ENCODE measurements around the gene EMC9. TPM values are rescaled to one million over a fixed set of nuclear protein-coding genes. Genes with fewer than 3 reads are reported as not detected.

EMC9 gene
- polyA plus RNA-seq, 6 donors from 2014 or later, result 5.9 to 15.3 (median 9.2) TPM

GRCh38 chr14:24100982-24101494, 40.4 kb downstream of the EMC9 start:
- H3K27me3 Mint-ChIP-seq, result no peaks in the 10 kb centered on the region
- peaks cover 14 to 31% of the 10 kb centered on the region in 2 donors for H3K36me3 Mint-ChIP-seq
- H3K4me3 Mint-ChIP-seq, result peak overlapping the region in 1 of 8 donors; percentile 29
- peak overlapping the region in 1 of 6 donors; percentile 47 for H3K27ac Mint-ChIP-seq
- H3K4me1 Mint-ChIP-seq, result peaks cover 10 to 15% (median 14%) of the 10 kb centered on the region in 3 donors
- H3K9me3 Mint-ChIP-seq, result peaks cover 0 to 2% (median 0%) of the 10 kb centered on the region in 7 donors
- ATAC-seq (ENCODE audit: low read depth in 2 of 2) (no peak), DNase-seq (no peak)

DNA sequence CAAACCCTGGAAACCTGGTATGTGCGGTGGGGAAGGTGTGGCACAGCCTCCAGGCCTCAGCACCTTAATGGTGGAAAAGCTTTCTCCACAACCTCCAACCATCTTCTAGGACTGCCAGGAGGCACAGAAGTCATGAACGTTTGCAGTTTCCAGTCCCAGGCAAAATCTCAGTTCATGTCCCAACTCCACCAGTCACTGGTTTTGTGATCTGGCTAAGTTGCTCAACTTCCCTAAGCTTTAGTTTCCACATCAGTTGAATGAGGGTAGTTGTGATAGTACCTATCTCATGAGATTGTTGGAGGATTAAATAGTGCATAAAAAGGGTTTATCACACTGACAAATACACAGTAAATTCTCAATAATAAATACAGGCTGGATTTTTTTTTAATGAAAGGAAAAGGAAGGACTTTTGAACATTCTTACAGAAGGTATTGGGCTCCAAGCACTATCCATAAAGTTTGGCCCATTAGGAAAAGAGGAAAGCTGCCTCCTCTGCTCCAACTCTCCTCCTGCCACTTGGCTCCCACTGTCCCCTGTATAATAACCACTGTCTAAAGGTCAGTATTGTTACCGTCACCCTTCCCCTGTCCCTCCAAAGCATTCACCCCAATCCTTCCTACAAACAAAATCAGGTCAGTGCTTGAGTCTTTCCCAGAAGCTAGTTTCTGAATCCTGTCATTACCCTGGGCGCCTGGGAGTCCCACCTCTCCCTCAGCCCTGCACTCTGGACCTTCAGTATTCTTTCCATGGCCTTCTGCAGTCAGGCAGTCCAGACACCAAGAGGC, 41.0 kb downstream of the EMC9 start:
- Mint-ChIP-seq H3K4me3 (no peak overlapping the region), H3K4me1 (peaks cover 14 to 21% (median 20%) of the 10 kb centered on the region in 3 donors), H3K27ac (peak overlapping the region in 1 of 6 donors; percentile 30), H3K27me3 (no peaks in the 10 kb centered on the region), H3K9me3 (peaks cover 0 to 2% (median 0%) of the 10 kb centered on the region in 7 donors), H3K36me3 (peaks cover 14 to 31% of the 10 kb centered on the region in 2 donors)
- ATAC-seq (ENCODE audit: low read depth in 2 of 2), result no peak
- DNase-seq, result no peak

DNA sequence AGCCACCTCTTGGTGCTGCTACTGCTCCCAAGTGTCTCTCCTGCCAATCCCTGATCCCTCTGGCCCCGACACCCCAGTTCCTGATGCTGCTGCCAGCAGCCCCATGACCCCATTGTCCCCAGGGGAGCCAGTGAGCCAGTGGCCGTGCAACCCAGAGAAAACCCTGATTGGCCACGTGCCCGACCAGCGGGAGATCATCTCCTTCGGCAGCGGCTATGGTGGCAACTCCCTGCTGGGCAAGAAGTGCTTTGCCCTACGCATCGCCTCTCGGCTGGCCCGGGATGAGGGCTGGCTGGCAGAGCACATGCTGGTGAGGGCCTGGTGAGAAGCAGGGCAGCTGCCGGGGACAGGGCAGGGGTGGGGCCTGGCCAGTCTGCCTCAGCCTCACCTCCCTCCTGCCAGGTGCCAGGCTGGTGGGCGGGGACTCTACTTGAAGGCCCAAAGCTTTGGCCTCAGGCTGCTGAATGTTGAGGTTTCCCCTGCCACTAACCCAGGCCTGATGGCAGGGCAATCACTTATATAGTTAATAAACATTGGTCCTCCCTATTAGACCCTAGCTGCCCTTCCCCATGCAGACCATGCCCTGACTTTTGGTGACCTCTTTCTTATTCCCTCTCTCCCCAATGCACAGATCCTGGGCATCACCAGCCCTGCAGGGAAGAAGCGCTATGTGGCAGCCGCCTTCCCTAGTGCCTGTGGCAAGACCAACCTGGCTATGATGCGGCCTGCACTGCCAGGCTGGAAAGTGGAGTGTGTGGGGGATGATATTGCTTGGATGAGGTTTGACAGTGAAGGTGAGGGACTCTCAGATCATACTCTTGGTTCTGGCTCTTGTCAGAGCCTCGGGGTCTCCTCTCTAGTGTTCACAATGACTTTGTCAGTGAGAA, 42.2 kb downstream of the EMC9 start:
- H3K4me3 Mint-ChIP-seq, result peak overlapping the region in 2 of 8 donors; percentile 56 to 61

GRCh38 chr14:24098229-24098926, 43.0 kb downstream of the EMC9 start:
- peaks cover 0 to 22% of the 10 kb centered on the region in 2 donors for H3K36me3 Mint-ChIP-seq
- no peaks in the 10 kb centered on the region for H3K9me3 Mint-ChIP-seq
- DNase-seq, result no peak
- no peaks in the 10 kb centered on the region for H3K27me3 Mint-ChIP-seq
- peaks cover 24 to 35% (median 32%) of the 10 kb centered on the region in 3 donors for H3K4me1 Mint-ChIP-seq
- peak overlapping the region in 1 of 8 donors; percentile 61 for H3K4me3 Mint-ChIP-seq
- peak overlapping the region in 2 of 6 donors; percentile 65 to 78 for H3K27ac Mint-ChIP-seq
- ATAC-seq (ENCODE audit: low read depth in 2 of 2), result no peak

More for the DNA sequence above, 42.2 kb downstream of the EMC9 start:
- H3K4me1 Mint-ChIP-seq, result peaks cover 20 to 31% (median 27%) of the 10 kb centered on the region in 3 donors
- peaks cover 6 to 29% of the 10 kb centered on the region in 2 donors for H3K36me3 Mint-ChIP-seq
- ATAC-seq (ENCODE audit: low read depth in 2 of 2) (no peak), DNase-seq (no peak)
- no peaks in the 10 kb centered on the region for H3K9me3 Mint-ChIP-seq
- no peak overlapping the region for H3K27ac Mint-ChIP-seq
- H3K27me3 Mint-ChIP-seq, result no peaks in the 10 kb centered on the region

- peak overlapping the region in 4 of 6 donors; percentile 18 to 69 (median 56) for H3K27ac Mint-ChIP-seq
- peak overlapping the region; percentile 36 to 82 (median 58) for H3K4me3 Mint-ChIP-seq
- DNase-seq (no peak), ATAC-seq (ENCODE audit: low read depth in 2 of 2) (no peak)
- no peaks in the 10 kb centered on the region for H3K9me3 Mint-ChIP-seq
- H3K4me1 Mint-ChIP-seq, result peaks cover 26 to 46% (median 37%) of the 10 kb centered on the region in 3 donors
- peaks cover 0 to 14% of the 10 kb centered on the region in 2 donors for H3K36me3 Mint-ChIP-seq
- no peaks in the 10 kb centered on the region for H3K27me3 Mint-ChIP-seq
Observed at GRCh38 chr14:24096545-24097181, 44.7 kb downstream of the EMC9 start.

GRCh38 chr14:24095271-24096068, 45.9 kb downstream of the EMC9 start:
- peak; percentile 49 to 55 for ATAC-seq (ENCODE audit: low read depth in 2 of 2)
- Mint-ChIP-seq H3K27ac (peak overlapping the region; percentile 88 to 98 (median 96)), H3K4me1 (peaks cover 30 to 50% (median 41%) of the 10 kb centered on the region in 3 donors), H3K36me3 (peaks cover 0 to 14% of the 10 kb centered on the region in 2 donors), H3K9me3 (no peaks in the 10 kb centered on the region), H3K4me3 (peak overlapping the region; percentile 96 to 100 (median 99)), H3K27me3 (no peaks in the 10 kb centered on the region)
- DNase-seq, result peak; percentile 54

DNA sequence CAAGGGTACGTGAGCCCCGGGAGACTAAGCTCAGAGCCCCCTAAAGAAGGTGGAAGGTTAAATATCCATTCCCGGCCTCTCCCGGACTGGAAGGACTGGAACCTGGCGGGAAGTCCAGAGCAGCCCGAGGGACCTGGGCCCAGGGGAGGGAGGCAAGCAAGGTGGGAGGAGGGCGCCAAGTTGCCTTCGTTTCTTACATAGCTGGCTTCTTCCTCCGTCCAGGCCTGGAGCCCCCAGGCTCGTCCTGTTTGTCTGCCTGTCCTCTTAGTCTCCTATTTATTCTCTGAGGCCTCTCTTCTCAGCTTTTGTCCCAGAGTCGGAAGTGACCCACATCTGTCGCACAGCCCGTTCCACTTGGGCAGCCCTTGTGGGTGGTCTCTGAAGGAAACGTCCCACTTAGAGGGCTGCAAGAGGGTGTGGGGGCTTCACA, 46.5 kb downstream of the EMC9 start:
- no peaks in the 10 kb centered on the region for H3K9me3 Mint-ChIP-seq
- no peaks in the 10 kb centered on the region for H3K27me3 Mint-ChIP-seq
- no peak for ATAC-seq (ENCODE audit: low read depth in 2 of 2)
- peaks cover 32 to 55% (median 43%) of the 10 kb centered on the region in 3 donors for H3K4me1 Mint-ChIP-seq
- DNase-seq, result no peak
- peak overlapping the region; percentile 88 to 98 (median 96) for H3K27ac Mint-ChIP-seq
- peaks cover 0 to 14% of the 10 kb centered on the region in 2 donors for H3K36me3 Mint-ChIP-seq
- H3K4me3 Mint-ChIP-seq, result peak overlapping the region; percentile 96 to 100 (median 99)

GRCh38 chr14:24093901-24094840, 47.2 kb downstream of the EMC9 start, which contains the start of gene PCK2:
TSS of gene PCK2 (plus strand) at chr14:24094311. CDS start at chr14:24094406, 95 bp downstream.
- Mint-ChIP-seq H3K9me3 (no peaks in the 10 kb centered on the region), H3K36me3 (peaks cover 0 to 8% of the 10 kb centered on the region in 2 donors), H3K27ac (peak within 1 kb of the TSS; percentile 93 to 98 (median 96)), H3K27me3 (no peaks in the 10 kb centered on the region), H3K4me3 (peak within 1 kb of the TSS; percentile 96 to 100 (median 99)), H3K4me1 (peaks cover 36 to 54% (median 38%) of the 10 kb centered on the region in 3 donors)
- ATAC-seq (ENCODE audit: low read depth in 2 of 2) (peak; percentile 64 to 67), DNase-seq (peak; percentile 62)

DNA sequence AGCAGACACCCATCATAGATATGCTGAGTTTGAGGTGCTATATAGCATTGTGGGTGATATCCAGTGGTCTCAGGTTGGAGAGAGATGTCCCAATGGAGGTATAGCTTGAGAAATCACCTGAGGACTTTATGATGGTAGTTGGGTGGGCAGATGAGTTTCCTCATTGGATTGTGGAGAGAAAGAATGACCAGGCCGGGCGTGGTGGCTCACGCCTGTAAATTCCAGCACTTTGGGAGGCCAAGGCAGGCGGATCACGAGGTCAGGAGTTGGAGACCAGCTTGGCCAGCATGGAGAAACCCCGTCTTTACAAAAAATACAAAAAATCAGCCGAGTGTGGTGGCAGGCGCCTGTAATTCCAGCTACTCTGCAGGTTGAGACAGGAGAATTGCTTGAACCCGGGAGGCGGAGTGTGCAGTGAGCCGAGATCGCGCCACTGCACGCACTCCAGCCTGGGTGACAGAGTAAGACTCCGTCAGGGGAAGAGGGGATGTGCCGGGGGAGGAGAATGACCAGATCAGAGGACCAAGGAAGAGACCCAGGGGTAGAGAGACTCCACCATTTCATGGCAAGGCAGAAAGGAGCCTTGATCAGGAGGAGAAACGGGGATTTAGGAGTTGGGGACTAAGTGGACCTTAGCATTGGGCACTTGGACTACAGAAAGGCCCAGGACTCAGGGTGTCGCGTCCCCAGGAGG, 48.0 kb downstream of the EMC9 start:
- ATAC-seq (ENCODE audit: low read depth in 2 of 2), result no peak
- no peak for DNase-seq
- H3K36me3 Mint-ChIP-seq, result peaks cover 0 to 6% of the 10 kb centered on the region in 2 donors
- no peaks in the 10 kb centered on the region for H3K27me3 Mint-ChIP-seq
- H3K4me3 Mint-ChIP-seq, result peak overlapping the region; percentile 96 to 100 (median 99)
- H3K9me3 Mint-ChIP-seq, result no peaks in the 10 kb centered on the region
- peaks cover 36 to 54% (median 38%) of the 10 kb centered on the region in 3 donors for H3K4me1 Mint-ChIP-seq
- peak overlapping the region; percentile 81 to 96 (median 96) for H3K27ac Mint-ChIP-seq

DNA sequence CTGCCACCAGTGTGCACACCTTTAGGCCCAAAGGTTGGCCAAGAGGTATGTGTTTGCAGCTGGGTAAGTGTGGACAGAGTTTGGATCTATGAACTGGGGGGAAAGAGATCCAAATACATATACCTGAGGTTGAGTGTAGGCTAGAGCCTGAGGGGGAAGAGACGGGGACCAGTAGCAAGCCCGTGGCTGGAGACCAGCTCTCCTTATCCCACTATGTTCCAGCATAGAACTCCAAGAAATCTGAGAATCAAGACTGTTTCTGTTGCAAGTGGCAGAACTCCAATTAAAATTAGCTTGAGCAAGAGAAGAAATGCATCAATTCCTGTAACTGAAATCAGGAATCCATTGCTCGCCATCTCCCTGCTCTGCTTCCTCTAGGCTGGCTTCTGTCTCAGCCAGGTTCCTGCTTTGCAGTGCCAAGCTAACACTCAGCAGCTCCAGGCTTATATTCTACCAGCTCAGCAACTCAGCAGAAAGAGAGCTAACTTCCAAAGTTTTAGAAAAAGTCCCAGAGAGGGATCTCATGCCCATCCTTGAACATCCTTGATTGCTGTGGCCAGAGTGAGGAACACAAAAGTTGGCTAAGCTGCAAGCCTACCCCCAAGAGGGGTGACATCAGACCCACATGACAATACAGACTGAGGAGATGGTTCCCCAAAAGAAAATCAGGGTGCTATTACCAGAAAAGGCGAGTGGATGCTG, 48.7 kb downstream of the EMC9 start:
- peak overlapping the region; percentile 79 to 100 (median 98) for H3K4me3 Mint-ChIP-seq
- ATAC-seq (ENCODE audit: low read depth in 2 of 2) (no peak), DNase-seq (no peak)
- no peaks in the 10 kb centered on the region for H3K27me3 Mint-ChIP-seq
- H3K27ac Mint-ChIP-seq, result peak overlapping the region in 4 of 6 donors; percentile 93 to 96 (median 96)
- H3K9me3 Mint-ChIP-seq, result no peaks in the 10 kb centered on the region
- peaks cover 0 to 6% of the 10 kb centered on the region in 2 donors for H3K36me3 Mint-ChIP-seq
- peaks cover 36 to 54% (median 38%) of the 10 kb centered on the region in 3 donors for H3K4me1 Mint-ChIP-seq

Data from naive B cell (primary cell).